Measurements from ENCODE around the gene RASGEF1C.
"Not testable (repeated sequence)": the region's sequence is repeated elsewhere in the genome, so short reads cannot be mapped to it uniquely, and the experiment has no call there.

RASGEF1C gene

GRCh38 chr5:180135128-180135955 is 73.7 kb downstream of the RASGEF1C start:
- DNase-seq, result no peak

GRCh38 chr5:180133971-180134508 is 75.0 kb downstream of the RASGEF1C start:
- no peak for DNase-seq

GRCh38 chr5:180133551-180133950 is 75.5 kb downstream of the RASGEF1C start:
- DNase-seq, result no peak

- DNase-seq, result no peak
These were observed 76.0 kb downstream of the RASGEF1C start for GRCh38 chr5:180133060-180133459.

- DNase-seq, result no peak
These were observed 77.9 kb downstream of the RASGEF1C start for GRCh38 chr5:180130876-180131740.

- no peak for DNase-seq
These were observed 78.6 kb downstream of the RASGEF1C start for GRCh38 chr5:180130291-180130869.

GRCh38 chr5:180129291-180130190 is 79.5 kb downstream of the RASGEF1C start:
- DNase-seq, result no peak

- no peak for DNase-seq
These were observed 80.2 kb downstream of the RASGEF1C start for GRCh38 chr5:180128671-180129261.

- no peak for DNase-seq
These were observed 81.0 kb downstream of the RASGEF1C start for GRCh38 chr5:180127682-180128670.

GRCh38 chr5:180126716-180127681 is 82.0 kb downstream of the RASGEF1C start:
- DNase-seq, result no peak

- not testable (repeated sequence) for DNase-seq
These were observed 82.9 kb downstream of the RASGEF1C start for GRCh38 chr5:180126156-180126555.

- not testable (repeated sequence) for DNase-seq
These were observed 84.3 kb downstream of the RASGEF1C start for GRCh38 chr5:180124662-180125061.

GRCh38 chr5:180122875-180123274 is 86.1 kb downstream of the RASGEF1C start:
- no peak for DNase-seq

GRCh38 chr5:180121826-180122413 is 87.1 kb downstream of the RASGEF1C start:
- no peak for DNase-seq

- no peak for DNase-seq
These were observed 88.5 kb downstream of the RASGEF1C start for GRCh38 chr5:180120237-180121101.

- no peak for DNase-seq
These were observed 89.1 kb downstream of the RASGEF1C start for GRCh38 chr5:180119903-180120236.

GRCh38 chr5:180119031-180119902 is 89.7 kb downstream of the RASGEF1C start:
- DNase-seq, result no peak

Data from NCI-H1105 treated with DMSO at 0.1 percent for 48 hours (cell line).